SU-DHL-6 (cell line): ENCODE measurements around the gene ATP8A2.

Experiments used
- H2AFZ ChIP-seq: fragments of 200-600 bp; sonication (generic); 2 replicates; pipeline ENCODE4 v1.6.1; 2014; ENCODE audit warnings: low read depth, mild to moderate bottlenecking, moderate library complexity, mixed read lengths, antibody characterized with exemption, low read length; ENCODE audit not compliant: severe bottlenecking
- H3F3A ChIP-seq: fragments of 200-600 bp; shearing (Covaris generic); 2 replicates; pipeline ENCODE4 v1.6.0; 2016; ENCODE audit warnings: antibody characterized with exemption, mild to moderate bottlenecking; ENCODE audit not compliant: insufficient read depth
- H3K27ac ChIP-seq: fragments of 200-600 bp; sonication (generic); 2 replicates; pipeline ENCODE4 v1.5.1; 2016; ENCODE audit warnings: low read depth, mild to moderate bottlenecking, low read length, moderate library complexity, mixed read lengths
- H3K27me3 ChIP-seq: fragments of 200-600 bp; sonication (generic), shearing (Covaris generic); 2 replicates; pipeline ENCODE4 v1.6.0; 2014; ENCODE audit warnings: mild to moderate bottlenecking, low read length
- H3K36me3 ChIP-seq: fragments of 200-600 bp; sonication (generic); 2 replicates; pipeline ENCODE4 v1.6.1; 2014; ENCODE audit warnings: mild to moderate bottlenecking, low read length, mixed read lengths
- H3K4me2 ChIP-seq: fragments of 300-600, 200-600 bp; shearing (Covaris generic), sonication (generic); 2 replicates; pipeline ENCODE4 v1.6.0; 2014; ENCODE audit warnings: low read length, low read depth, mild to moderate bottlenecking; ENCODE audit not compliant: poor library complexity, severe bottlenecking
- H3K4me3 ChIP-seq: fragments of 200-600 bp; sonication (generic); 2 replicates; pipeline ENCODE4 v1.5.1; 2014; ENCODE audit warnings: antibody characterized with exemption, low read length, mild to moderate bottlenecking, mixed read lengths; ENCODE audit not compliant: insufficient read depth, poor library complexity, severe bottlenecking
- H3K79me2 ChIP-seq: fragments of 200-600 bp; sonication (generic); 2 replicates; pipeline ENCODE4 v1.6.1; 2014; ENCODE audit warnings: mild to moderate bottlenecking, low read length, moderate library complexity; ENCODE audit not compliant: insufficient read depth
- H3K9ac ChIP-seq: fragments of 200-600 bp; sonication (generic); 2 replicates; pipeline ENCODE4 v1.7.0; 2014; ENCODE audit warnings: mild to moderate bottlenecking, low read length
- H3K9me2 ChIP-seq: fragments of 200-600 bp; sonication (generic); replicated peaks from 2 replicates; pipeline ENCODE4 v1.6.1; 2014; ENCODE audit warnings: low read length; ENCODE audit not compliant: insufficient read depth
- H3K9me3 ChIP-seq: fragments of 200-600 bp; sonication (generic); 2 replicates; pipeline ENCODE4 v1.6.1; 2014; ENCODE audit warnings: low read length, mixed read lengths; ENCODE audit not compliant: insufficient read depth
- H4K20me1 ChIP-seq: fragments of 200-600 bp; sonication (generic); 2 replicates; pipeline ENCODE4 v1.6.1; 2014; ENCODE audit warnings: low read depth, mild to moderate bottlenecking, antibody characterized with exemption, low read length, moderate library complexity, mixed read lengths
- EZH2phosphoT487 ChIP-seq: fragments of 200-600 bp; sonication (generic), shearing (Covaris generic); conservative IDR thresholded peaks from 2 replicates; pipeline ENCODE4 v1.6.1; 2018; ENCODE audit warnings: mild to moderate bottlenecking, antibody characterized with exemption, low read length, moderate library complexity, mixed read lengths
- TF ChIP-seq, protein P1 (sequence below): fragments of 200-600 bp; sonication (generic); IDR thresholded peaks from one replicate; pipeline ENCODE4 v1.5.1; 2017; ENCODE audit warnings: antibody characterized with exemption, mild to moderate bottlenecking, low read length, moderate library complexity; ENCODE audit not compliant: insufficient read depth, poor library complexity, severe bottlenecking

The ATP8A2 gene

DNA sequence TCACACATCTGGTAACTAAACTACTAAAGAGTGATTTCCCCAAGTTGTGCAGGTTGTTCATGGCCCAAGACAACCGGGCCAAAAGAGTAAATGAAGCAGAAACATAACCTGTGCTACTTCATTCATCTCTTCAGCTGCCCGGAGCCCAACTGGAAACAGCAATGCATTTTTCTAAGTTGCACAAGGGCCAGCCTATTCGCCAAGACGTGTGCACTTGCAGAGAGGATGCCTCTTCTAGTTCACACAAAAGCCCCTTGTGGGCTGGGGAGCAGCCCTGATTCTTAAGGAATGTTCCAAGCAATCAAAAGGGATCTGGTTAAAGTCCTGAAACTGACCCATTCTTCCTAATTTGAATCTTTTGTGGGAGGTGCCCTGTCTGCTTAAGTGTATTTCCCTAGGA lies 404.2 kb downstream of the ATP8A2 start:
- Histone ChIP-seq H2AFZ (no peak overlapping the region), H3K9me2 (no peaks in the 10 kb centered on the region), H3K27me3 (no peaks in the 10 kb centered on the region), H3F3A (no peaks in the 10 kb centered on the region), H4K20me1 (no peaks in the 10 kb centered on the region), H3K9ac (no peak overlapping the region), H3K4me2 (no peak overlapping the region), H3K79me2 (no peaks in the 10 kb centered on the region), H3K4me3 (no peak overlapping the region), H3K9me3 (no peaks in the 10 kb centered on the region), H3K27ac (no peak overlapping the region), H3K36me3 (no peaks in the 10 kb centered on the region)
- no peak for TF ChIP-seq EZH2phosphoT487
- TF ChIP-seq, protein P1, sequence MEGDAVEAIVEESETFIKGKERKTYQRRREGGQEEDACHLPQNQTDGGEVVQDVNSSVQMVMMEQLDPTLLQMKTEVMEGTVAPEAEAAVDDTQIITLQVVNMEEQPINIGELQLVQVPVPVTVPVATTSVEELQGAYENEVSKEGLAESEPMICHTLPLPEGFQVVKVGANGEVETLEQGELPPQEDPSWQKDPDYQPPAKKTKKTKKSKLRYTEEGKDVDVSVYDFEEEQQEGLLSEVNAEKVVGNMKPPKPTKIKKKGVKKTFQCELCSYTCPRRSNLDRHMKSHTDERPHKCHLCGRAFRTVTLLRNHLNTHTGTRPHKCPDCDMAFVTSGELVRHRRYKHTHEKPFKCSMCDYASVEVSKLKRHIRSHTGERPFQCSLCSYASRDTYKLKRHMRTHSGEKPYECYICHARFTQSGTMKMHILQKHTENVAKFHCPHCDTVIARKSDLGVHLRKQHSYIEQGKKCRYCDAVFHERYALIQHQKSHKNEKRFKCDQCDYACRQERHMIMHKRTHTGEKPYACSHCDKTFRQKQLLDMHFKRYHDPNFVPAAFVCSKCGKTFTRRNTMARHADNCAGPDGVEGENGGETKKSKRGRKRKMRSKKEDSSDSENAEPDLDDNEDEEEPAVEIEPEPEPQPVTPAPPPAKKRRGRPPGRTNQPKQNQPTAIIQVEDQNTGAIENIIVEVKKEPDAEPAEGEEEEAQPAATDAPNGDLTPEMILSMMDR, result no peak

DNA sequence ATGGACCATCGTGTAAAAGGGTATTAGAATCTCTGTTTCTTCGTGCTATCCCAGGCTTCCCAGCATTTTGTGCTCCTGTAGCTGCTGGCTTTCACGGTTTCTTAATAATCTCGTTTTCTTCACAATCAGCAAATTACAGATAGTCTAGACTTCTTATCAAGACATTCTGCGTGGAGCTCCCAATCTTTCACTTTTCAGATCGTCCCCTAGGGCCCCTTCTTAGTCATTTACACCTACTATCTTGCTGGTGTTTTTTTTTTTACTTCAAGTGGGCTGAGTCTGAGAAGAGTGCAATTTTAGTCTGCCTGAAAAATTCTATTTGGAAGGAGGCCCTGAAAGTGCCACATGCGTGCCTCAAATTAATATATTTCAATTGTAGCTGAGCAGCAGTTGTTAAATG lies 404.9 kb downstream of the ATP8A2 start:
- H2AFZ ChIP-seq, result no peak overlapping the region
- H3K27ac ChIP-seq, result no peak overlapping the region
- H3K9me2 ChIP-seq, result no peaks in the 10 kb centered on the region
- H3K36me3 ChIP-seq, result no peaks in the 10 kb centered on the region
- H3K27me3 ChIP-seq, result no peaks in the 10 kb centered on the region
- no peak for TF ChIP-seq EZH2phosphoT487
- TF ChIP-seq, protein P1, result no peak
- no peaks in the 10 kb centered on the region for H3K9me3 ChIP-seq
- no peak overlapping the region for H3K9ac ChIP-seq
- H3F3A ChIP-seq, result no peaks in the 10 kb centered on the region
- no peaks in the 10 kb centered on the region for H3K79me2 ChIP-seq
- no peak overlapping the region for H3K4me3 ChIP-seq
- no peaks in the 10 kb centered on the region for H4K20me1 ChIP-seq
- H3K4me2 ChIP-seq, result no peak overlapping the region

DNA sequence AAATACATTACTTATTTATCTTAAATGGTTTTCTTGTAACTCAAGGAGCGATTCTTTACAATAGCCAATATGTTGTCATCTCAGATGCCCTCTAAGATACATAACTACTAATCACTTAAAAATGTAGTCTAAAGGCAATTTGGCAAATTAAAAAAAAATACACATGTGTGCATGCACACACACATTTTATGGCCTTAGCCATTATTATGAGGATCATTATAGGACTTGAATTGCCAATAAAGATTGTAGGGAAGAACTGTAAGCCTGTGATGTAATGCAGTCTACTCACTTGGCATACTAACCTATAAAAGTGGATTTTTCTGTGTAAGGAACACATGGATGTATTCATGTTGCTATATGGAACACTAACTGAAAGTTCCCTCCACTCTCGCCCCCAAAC lies 405.7 kb downstream of the ATP8A2 start:
- Histone ChIP-seq H2AFZ (no peak overlapping the region), H3K27me3 (no peaks in the 10 kb centered on the region), H3F3A (no peaks in the 10 kb centered on the region), H3K36me3 (no peaks in the 10 kb centered on the region), H3K9me3 (no peaks in the 10 kb centered on the region), H3K9ac (no peak overlapping the region), H4K20me1 (no peaks in the 10 kb centered on the region), H3K9me2 (no peaks in the 10 kb centered on the region), H3K79me2 (no peaks in the 10 kb centered on the region), H3K4me2 (no peak overlapping the region), H3K4me3 (no peak overlapping the region), H3K27ac (no peak overlapping the region)
- TF ChIP-seq, protein P1, result no peak
- no peak for TF ChIP-seq EZH2phosphoT487
